Activated naive CD4-positive, alpha-beta T cell treated with anti-CD3 and anti-CD28 coated beads, Interleukin-2, amount 50 U/mL, for 24 hours (primary cell): ENCODE data around the gene KCNJ2.

Experiments
- H3K27ac Mint-ChIP-seq: one replicate; pipeline ENCODE4 v1.8.0; 2021; ENCODE audit warnings: mild to moderate bottlenecking, mixed read lengths
- H3K27me3 Mint-ChIP-seq: one replicate; pipeline ENCODE4 v1.8.0; 2021; ENCODE audit warnings: mixed read lengths
- H3K36me3 Mint-ChIP-seq: one replicate; pipeline ENCODE4 v1.8.0; 2021; ENCODE audit warnings: mixed read lengths
- H3K4me1 Mint-ChIP-seq: one replicate; pipeline ENCODE4 v1.8.0; 2021; ENCODE audit warnings: mixed read lengths
- H3K4me3 Mint-ChIP-seq: one replicate; pipeline ENCODE4 v1.8.0; 2021; ENCODE audit warnings: mild to moderate bottlenecking, mixed read lengths
- H3K9me3 Mint-ChIP-seq: one replicate; pipeline ENCODE4 v1.8.0; 2021; ENCODE audit warnings: mixed read lengths

KCNJ2 gene

GRCh38 chr17:70172923-70173322, 3.6 kb downstream of the KCNJ2 start:
- Mint-ChIP-seq H3K4me1 (peaks cover 13% of the 10 kb centered on the region), H3K4me3 (no peak overlapping the region), H3K27me3 (peaks cover 41% of the 10 kb centered on the region), H3K9me3 (no peaks in the 10 kb centered on the region), H3K27ac (no peak overlapping the region), H3K36me3 (no peaks in the 10 kb centered on the region)

GRCh38 chr17:70173681-70174080, 4.3 kb downstream of the KCNJ2 start:
- Mint-ChIP-seq H3K27ac (no peak overlapping the region), H3K36me3 (no peaks in the 10 kb centered on the region), H3K4me3 (no peak overlapping the region), H3K27me3 (peaks cover 33% of the 10 kb centered on the region), H3K9me3 (no peaks in the 10 kb centered on the region), H3K4me1 (peaks cover 7% of the 10 kb centered on the region)

- Mint-ChIP-seq H3K9me3 (peaks cover 6% of the 10 kb centered on the region), H3K27ac (no peak overlapping the region), H3K4me3 (no peak overlapping the region), H3K4me1 (no peaks in the 10 kb centered on the region), H3K36me3 (no peaks in the 10 kb centered on the region), H3K27me3 (peaks cover 6% of the 10 kb centered on the region)
These were observed 12.0 kb downstream of the KCNJ2 start for GRCh38 chr17:70181376-70181775.

GRCh38 chr17:70181866-70182265, 12.5 kb downstream of the KCNJ2 start:
- Mint-ChIP-seq H3K4me3 (no peak overlapping the region), H3K36me3 (no peaks in the 10 kb centered on the region), H3K4me1 (no peaks in the 10 kb centered on the region), H3K9me3 (peaks cover 6% of the 10 kb centered on the region), H3K27me3 (peaks cover 6% of the 10 kb centered on the region), H3K27ac (no peak overlapping the region)

- H3K36me3 Mint-ChIP-seq: no peaks in the 10 kb centered on the region
- H3K4me3 Mint-ChIP-seq: no peak overlapping the region
- peaks cover 8% of the 10 kb centered on the region for H3K27me3 Mint-ChIP-seq
- no peak overlapping the region for H3K27ac Mint-ChIP-seq
- H3K4me1 Mint-ChIP-seq: no peaks in the 10 kb centered on the region
- peaks cover 6% of the 10 kb centered on the region for H3K9me3 Mint-ChIP-seq
These were observed 14.2 kb downstream of the KCNJ2 start for GRCh38 chr17:70183508-70183907.

- no peak overlapping the region for H3K27ac Mint-ChIP-seq
- peaks cover 9% of the 10 kb centered on the region for H3K27me3 Mint-ChIP-seq
- no peaks in the 10 kb centered on the region for H3K36me3 Mint-ChIP-seq
- H3K4me1 Mint-ChIP-seq: no peaks in the 10 kb centered on the region
- peaks cover 6% of the 10 kb centered on the region for H3K9me3 Mint-ChIP-seq
- H3K4me3 Mint-ChIP-seq: no peak overlapping the region
These were observed 14.9 kb downstream of the KCNJ2 start for GRCh38 chr17:70184207-70184606.

GRCh38 chr17:70184770-70185169, 15.4 kb downstream of the KCNJ2 start:
- Mint-ChIP-seq H3K27me3 (peaks cover 7% of the 10 kb centered on the region), H3K9me3 (peaks cover 6% of the 10 kb centered on the region), H3K36me3 (no peaks in the 10 kb centered on the region)

GRCh38 chr17:70185285-70185684, 16.0 kb downstream of the KCNJ2 start:
- H3K27ac Mint-ChIP-seq: no peak overlapping the region
- H3K4me1 Mint-ChIP-seq: no peaks in the 10 kb centered on the region
- H3K36me3 Mint-ChIP-seq: no peaks in the 10 kb centered on the region
- H3K4me3 Mint-ChIP-seq: no peak overlapping the region
- peaks cover 7% of the 10 kb centered on the region for H3K27me3 Mint-ChIP-seq
- peaks cover 6% of the 10 kb centered on the region for H3K9me3 Mint-ChIP-seq

More at GRCh38 chr17:70184770-70185169, 15.4 kb downstream of the KCNJ2 start:
- no peaks in the 10 kb centered on the region for H3K4me1 Mint-ChIP-seq
- H3K27ac Mint-ChIP-seq: no peak overlapping the region
- H3K4me3 Mint-ChIP-seq: no peak overlapping the region

GRCh38 chr17:70187383-70187782, 18.1 kb downstream of the KCNJ2 start:
- Mint-ChIP-seq H3K27me3 (peaks cover 7% of the 10 kb centered on the region), H3K9me3 (peaks cover 6% of the 10 kb centered on the region), H3K27ac (no peak overlapping the region), H3K4me3 (no peak overlapping the region), H3K4me1 (no peaks in the 10 kb centered on the region), H3K36me3 (no peaks in the 10 kb centered on the region)

- H3K4me3 Mint-ChIP-seq: no peak overlapping the region
- H3K27me3 Mint-ChIP-seq: peaks cover 8% of the 10 kb centered on the region
- H3K9me3 Mint-ChIP-seq: no peaks in the 10 kb centered on the region
- no peak overlapping the region for H3K27ac Mint-ChIP-seq
- H3K4me1 Mint-ChIP-seq: no peaks in the 10 kb centered on the region
- H3K36me3 Mint-ChIP-seq: no peaks in the 10 kb centered on the region
These were observed 21.9 kb downstream of the KCNJ2 start for GRCh38 chr17:70190959-70191805.

GRCh38 chr17:70195091-70195490, 25.8 kb downstream of the KCNJ2 start:
- Mint-ChIP-seq H3K4me3 (no peak overlapping the region), H3K27me3 (peaks cover 3% of the 10 kb centered on the region), H3K4me1 (no peaks in the 10 kb centered on the region), H3K9me3 (no peaks in the 10 kb centered on the region), H3K36me3 (no peaks in the 10 kb centered on the region), H3K27ac (no peak overlapping the region)

GRCh38 chr17:70201872-70202419, 32.6 kb downstream of the KCNJ2 start:
- H3K36me3 Mint-ChIP-seq: no peaks in the 10 kb centered on the region
- H3K27me3 Mint-ChIP-seq: no peaks in the 10 kb centered on the region
- no peaks in the 10 kb centered on the region for H3K4me1 Mint-ChIP-seq
- H3K4me3 Mint-ChIP-seq: no peak overlapping the region
- H3K9me3 Mint-ChIP-seq: no peaks in the 10 kb centered on the region
- H3K27ac Mint-ChIP-seq: no peak overlapping the region

- H3K36me3 Mint-ChIP-seq: no peaks in the 10 kb centered on the region
- H3K27me3 Mint-ChIP-seq: no peaks in the 10 kb centered on the region
- no peaks in the 10 kb centered on the region for H3K9me3 Mint-ChIP-seq
- H3K4me3 Mint-ChIP-seq: no peak overlapping the region
- H3K27ac Mint-ChIP-seq: no peak overlapping the region
- no peaks in the 10 kb centered on the region for H3K4me1 Mint-ChIP-seq
These were observed 33.5 kb downstream of the KCNJ2 start for GRCh38 chr17:70202840-70203239.

- Mint-ChIP-seq H3K4me1 (no peaks in the 10 kb centered on the region), H3K9me3 (no peaks in the 10 kb centered on the region), H3K27ac (no peak overlapping the region), H3K4me3 (no peak overlapping the region), H3K36me3 (no peaks in the 10 kb centered on the region), H3K27me3 (no peaks in the 10 kb centered on the region)
These were observed 35.1 kb downstream of the KCNJ2 start for GRCh38 chr17:70204431-70204830.

- no peaks in the 10 kb centered on the region for H3K4me1 Mint-ChIP-seq
- no peaks in the 10 kb centered on the region for H3K27me3 Mint-ChIP-seq
- no peak overlapping the region for H3K4me3 Mint-ChIP-seq
- no peaks in the 10 kb centered on the region for H3K9me3 Mint-ChIP-seq
- H3K27ac Mint-ChIP-seq: no peak overlapping the region
- no peaks in the 10 kb centered on the region for H3K36me3 Mint-ChIP-seq
These were observed 36.1 kb downstream of the KCNJ2 start for GRCh38 chr17:70205401-70205800.

GRCh38 chr17:70206361-70207010, 37.2 kb downstream of the KCNJ2 start:
- Mint-ChIP-seq H3K27me3 (no peaks in the 10 kb centered on the region), H3K4me3 (no peak overlapping the region), H3K9me3 (no peaks in the 10 kb centered on the region), H3K27ac (no peak overlapping the region), H3K36me3 (no peaks in the 10 kb centered on the region), H3K4me1 (no peaks in the 10 kb centered on the region)
